Right renal cortex interstitium (tissue), 3 donors: ENCODE results near the gene DST. TPM values are rescaled to one million over a fixed set of nuclear protein-coding genes. Genes with fewer than 3 reads are reported as not detected.
"Not testable (repeated sequence)": the region's sequence is repeated elsewhere in the genome, so short reads cannot be mapped to it uniquely, and the experiment has no call there.

Experiments
- DNase-seq, 3 donors: peaks; one replicate each; pipeline ENCODE4 v3.0.0-alpha.2; 2013; ENCODE audit warnings: low read depth in 3 of 3, low spot score in 2 of 3
- polyA plus RNA-seq, 3 donors: library from polyadenylated mRNA; unstranded; fragments of 120-200 nt; gene quantifications; one replicate each; pipeline ENCODE4 v1.2.1, GENCODE V29; 2013; ENCODE audit not compliant: insufficient read length in 3 of 3

DST gene
- polyA plus RNA-seq, 3 donors = 173 to 216 (median 201) TPM

- DNase-seq = no peak
Observed at GRCh38 chr6:56521976-56522375, 120.7 kb downstream of the DST start.

GRCh38 chr6:56521454-56521853, 121.2 kb downstream of the DST start:
- DNase-seq = no peak

GRCh38 chr6:56520218-56520617, 122.5 kb downstream of the DST start:
- DNase-seq = no peak

GRCh38 chr6:56518995-56519767, 123.5 kb downstream of the DST start:
- DNase-seq = no peak

GRCh38 chr6:56517155-56517745, 125.4 kb downstream of the DST start:
- DNase-seq = no peak

- DNase-seq = no peak
Observed at GRCh38 chr6:56516003-56516402, 126.7 kb downstream of the DST start.

GRCh38 chr6:56515081-56515905, 127.4 kb downstream of the DST start:
- no peak for DNase-seq

- DNase-seq = no peak
Observed at GRCh38 chr6:56514395-56514794, 128.3 kb downstream of the DST start.

- no peak for DNase-seq
Observed at GRCh38 chr6:56513631-56514030, 129.1 kb downstream of the DST start.

- no peak for DNase-seq
Observed at GRCh38 chr6:56511591-56511990, 131.1 kb downstream of the DST start.

GRCh38 chr6:56510984-56511531, 131.6 kb downstream of the DST start:
- DNase-seq = no peak

- no peak for DNase-seq
Observed at GRCh38 chr6:56509031-56509430, 133.7 kb downstream of the DST start.

GRCh38 chr6:56507517-56507916, 135.2 kb downstream of the DST start:
- DNase-seq = no peak

- DNase-seq = no peak
Observed at GRCh38 chr6:56505512-56506260, 137.0 kb downstream of the DST start.

- no peak for DNase-seq
Observed at GRCh38 chr6:56501993-56502392, 140.7 kb downstream of the DST start.

GRCh38 chr6:56499095-56499494, 143.6 kb downstream of the DST start:
- DNase-seq = no peak

GRCh38 chr6:56497691-56498090, 145.0 kb downstream of the DST start:
- DNase-seq = no peak

- DNase-seq = peak in 1 of 3 donors; percentile 35
Observed at GRCh38 chr6:56497240-56497639, 145.4 kb downstream of the DST start.

GRCh38 chr6:56496650-56497049, 146.0 kb downstream of the DST start:
- DNase-seq = not testable (repeated sequence)

- DNase-seq = no peak
Observed at GRCh38 chr6:56495654-56496053, 147.0 kb downstream of the DST start.
